OCI-M1 (cell line): ENCODE results near the gene SUGCT.

Experiments
- DNase-seq: peaks from one replicate; lab custom pipeline; 2025; lab: John Stamatoyannopoulos, UW

SUGCT gene

GRCh38 chr7:40263752-40264390, 129.1 kb downstream of the SUGCT start:
- no peak for DNase-seq

GRCh38 chr7:40267583-40267982, 132.8 kb downstream of the SUGCT start:
- DNase-seq: no peak

GRCh38 chr7:40268810-40269209, 134.0 kb downstream of the SUGCT start:
- peak; percentile 81 for DNase-seq

- no peak for DNase-seq
These were observed 141.3 kb downstream of the SUGCT start for GRCh38 chr7:40276061-40276460.

GRCh38 chr7:40279991-40280390, 145.2 kb downstream of the SUGCT start:
- no peak for DNase-seq

- DNase-seq: no peak
These were observed 148.1 kb downstream of the SUGCT start for GRCh38 chr7:40282858-40283257.

- no peak for DNase-seq
These were observed 148.6 kb downstream of the SUGCT start for GRCh38 chr7:40283391-40283790.

GRCh38 chr7:40288827-40289226, 154.0 kb downstream of the SUGCT start:
- DNase-seq: no peak

GRCh38 chr7:40297741-40298311, 163.0 kb downstream of the SUGCT start:
- DNase-seq: no peak

- DNase-seq: no peak
These were observed 163.6 kb downstream of the SUGCT start for GRCh38 chr7:40298421-40298820.

- DNase-seq: no peak
These were observed 164.3 kb downstream of the SUGCT start for GRCh38 chr7:40299097-40299496.

- DNase-seq: no peak
These were observed 165.4 kb downstream of the SUGCT start for GRCh38 chr7:40300146-40300670.

GRCh38 chr7:40301486-40302068, 166.8 kb downstream of the SUGCT start:
- no peak for DNase-seq

- DNase-seq: no peak
These were observed 169.2 kb downstream of the SUGCT start for GRCh38 chr7:40303996-40304395.

- no peak for DNase-seq
These were observed 170.4 kb downstream of the SUGCT start for GRCh38 chr7:40305229-40305628.

- DNase-seq: no peak
These were observed 171.2 kb downstream of the SUGCT start for GRCh38 chr7:40306025-40306424.

- no peak for DNase-seq
These were observed 171.8 kb downstream of the SUGCT start for GRCh38 chr7:40306596-40306995.

- no peak for DNase-seq
These were observed 175.5 kb downstream of the SUGCT start for GRCh38 chr7:40310258-40310657.

GRCh38 chr7:40311307-40311706, 176.5 kb downstream of the SUGCT start:
- DNase-seq: no peak

- no peak for DNase-seq
These were observed 180.5 kb downstream of the SUGCT start for GRCh38 chr7:40315277-40315676.

- DNase-seq: no peak
These were observed 181.4 kb downstream of the SUGCT start for GRCh38 chr7:40316176-40316575.

- no peak for DNase-seq
These were observed 190.1 kb downstream of the SUGCT start for GRCh38 chr7:40324914-40325313.

- DNase-seq: no peak
These were observed 192.3 kb downstream of the SUGCT start for GRCh38 chr7:40327113-40327512.

GRCh38 chr7:40327873-40328272, 193.1 kb downstream of the SUGCT start:
- no peak for DNase-seq
